Chondrocyte (in vitro differentiated cells): Measurements from ENCODE around the gene CSNK2A1. TPM values are rescaled to one million over a fixed set of nuclear protein-coding genes. Genes with fewer than 3 reads are reported as not detected.

Source experiments
- DNase-seq: peaks from one replicate; pipeline ENCODE4 v3.0.0; 2021; ENCODE audit warnings: mixed read lengths, low spot score
- H3K27ac Mint-ChIP-seq: one replicate; pipeline ENCODE4 v1.8.0; 2021; ENCODE audit warnings: mild to moderate bottlenecking, moderate library complexity, mixed read lengths; ENCODE audit not compliant: unreplicated experiment
- H3K27me3 Mint-ChIP-seq: 2 replicates; pipeline ENCODE4 v1.8.0; 2021; ENCODE audit warnings: low read depth, mixed read lengths
- H3K36me3 Mint-ChIP-seq: 2 replicates; pipeline ENCODE4 v1.8.0; 2021; ENCODE audit warnings: low read depth, mixed read lengths
- H3K4me1 Mint-ChIP-seq: 2 replicates; pipeline ENCODE4 v1.8.0; 2021; ENCODE audit warnings: low read depth, mild to moderate bottlenecking, mixed read lengths
- H3K4me3 Mint-ChIP-seq: one replicate; pipeline ENCODE4 v1.8.0; 2021; ENCODE audit warnings: mild to moderate bottlenecking, moderate library complexity, mixed read lengths; ENCODE audit not compliant: unreplicated experiment
- H3K9me3 Mint-ChIP-seq: 2 replicates; pipeline ENCODE4 v1.8.0; 2021; ENCODE audit warnings: low read depth, mixed read lengths
- total RNA-seq: library from RNA; stranded (reverse); gene quantifications from 3 replicates; pipeline ENCODE4 v1.2.1, GENCODE V29; 2021
- TF ChIP-seq, protein P1 (sequence below): fragments of 200-600 bp; sonication (generic); IDR thresholded peaks from 2 replicates; pipeline ENCODE4 v1.5.0; 2021; ENCODE audit warnings: antibody characterized with exemption, mild to moderate bottlenecking, moderate library complexity

CSNK2A1 gene
- total RNA-seq, 1 donor from 2014 or later, result 122 TPM

- peaks cover 10% of the 10 kb centered on the region for H3K36me3 Mint-ChIP-seq
- no peaks in the 10 kb centered on the region for H3K27me3 Mint-ChIP-seq
- H3K4me1 Mint-ChIP-seq, result peaks cover 1% of the 10 kb centered on the region
- no peak overlapping the region for H3K4me3 Mint-ChIP-seq
- peaks cover 8% of the 10 kb centered on the region for H3K9me3 Mint-ChIP-seq
- no peak for DNase-seq
- H3K27ac Mint-ChIP-seq, result no peak overlapping the region
- TF ChIP-seq, protein P1, sequence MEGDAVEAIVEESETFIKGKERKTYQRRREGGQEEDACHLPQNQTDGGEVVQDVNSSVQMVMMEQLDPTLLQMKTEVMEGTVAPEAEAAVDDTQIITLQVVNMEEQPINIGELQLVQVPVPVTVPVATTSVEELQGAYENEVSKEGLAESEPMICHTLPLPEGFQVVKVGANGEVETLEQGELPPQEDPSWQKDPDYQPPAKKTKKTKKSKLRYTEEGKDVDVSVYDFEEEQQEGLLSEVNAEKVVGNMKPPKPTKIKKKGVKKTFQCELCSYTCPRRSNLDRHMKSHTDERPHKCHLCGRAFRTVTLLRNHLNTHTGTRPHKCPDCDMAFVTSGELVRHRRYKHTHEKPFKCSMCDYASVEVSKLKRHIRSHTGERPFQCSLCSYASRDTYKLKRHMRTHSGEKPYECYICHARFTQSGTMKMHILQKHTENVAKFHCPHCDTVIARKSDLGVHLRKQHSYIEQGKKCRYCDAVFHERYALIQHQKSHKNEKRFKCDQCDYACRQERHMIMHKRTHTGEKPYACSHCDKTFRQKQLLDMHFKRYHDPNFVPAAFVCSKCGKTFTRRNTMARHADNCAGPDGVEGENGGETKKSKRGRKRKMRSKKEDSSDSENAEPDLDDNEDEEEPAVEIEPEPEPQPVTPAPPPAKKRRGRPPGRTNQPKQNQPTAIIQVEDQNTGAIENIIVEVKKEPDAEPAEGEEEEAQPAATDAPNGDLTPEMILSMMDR, result no peak
These were observed 70.7 kb downstream of the CSNK2A1 start for GRCh38 chr20:472889-473292.

GRCh38 chr20:472137-472846 is 71.3 kb downstream of the CSNK2A1 start:
- Mint-ChIP-seq H3K9me3 (peaks cover 10% of the 10 kb centered on the region), H3K36me3 (peaks cover 7% of the 10 kb centered on the region)

GRCh38 chr20:469746-470490 is 73.7 kb downstream of the CSNK2A1 start:
- Mint-ChIP-seq H3K36me3 (peaks cover 7% of the 10 kb centered on the region), H3K27me3 (no peaks in the 10 kb centered on the region), H3K4me3 (no peak overlapping the region), H3K27ac (no peak overlapping the region), H3K9me3 (peaks cover 11% of the 10 kb centered on the region), H3K4me1 (no peaks in the 10 kb centered on the region)
- DNase-seq, result no peak
- TF ChIP-seq, protein P1, result no peak

More at GRCh38 chr20:472137-472846, 71.3 kb downstream of the CSNK2A1 start:
- no peaks in the 10 kb centered on the region for H3K4me1 Mint-ChIP-seq
- H3K27me3 Mint-ChIP-seq, result no peaks in the 10 kb centered on the region
- H3K4me3 Mint-ChIP-seq, result no peak overlapping the region
- TF ChIP-seq, protein P1, result no peak
- DNase-seq, result no peak
- H3K27ac Mint-ChIP-seq, result no peak overlapping the region

GRCh38 chr20:467755-468154 is 75.8 kb downstream of the CSNK2A1 start:
- DNase-seq, result no peak
- peaks cover 5% of the 10 kb centered on the region for H3K4me1 Mint-ChIP-seq
- no peak overlapping the region for H3K27ac Mint-ChIP-seq
- TF ChIP-seq, protein P1, result no peak
- H3K27me3 Mint-ChIP-seq, result no peaks in the 10 kb centered on the region
- H3K4me3 Mint-ChIP-seq, result no peak overlapping the region
- peaks cover 11% of the 10 kb centered on the region for H3K9me3 Mint-ChIP-seq
- H3K36me3 Mint-ChIP-seq, result peaks cover 2% of the 10 kb centered on the region

DNA sequence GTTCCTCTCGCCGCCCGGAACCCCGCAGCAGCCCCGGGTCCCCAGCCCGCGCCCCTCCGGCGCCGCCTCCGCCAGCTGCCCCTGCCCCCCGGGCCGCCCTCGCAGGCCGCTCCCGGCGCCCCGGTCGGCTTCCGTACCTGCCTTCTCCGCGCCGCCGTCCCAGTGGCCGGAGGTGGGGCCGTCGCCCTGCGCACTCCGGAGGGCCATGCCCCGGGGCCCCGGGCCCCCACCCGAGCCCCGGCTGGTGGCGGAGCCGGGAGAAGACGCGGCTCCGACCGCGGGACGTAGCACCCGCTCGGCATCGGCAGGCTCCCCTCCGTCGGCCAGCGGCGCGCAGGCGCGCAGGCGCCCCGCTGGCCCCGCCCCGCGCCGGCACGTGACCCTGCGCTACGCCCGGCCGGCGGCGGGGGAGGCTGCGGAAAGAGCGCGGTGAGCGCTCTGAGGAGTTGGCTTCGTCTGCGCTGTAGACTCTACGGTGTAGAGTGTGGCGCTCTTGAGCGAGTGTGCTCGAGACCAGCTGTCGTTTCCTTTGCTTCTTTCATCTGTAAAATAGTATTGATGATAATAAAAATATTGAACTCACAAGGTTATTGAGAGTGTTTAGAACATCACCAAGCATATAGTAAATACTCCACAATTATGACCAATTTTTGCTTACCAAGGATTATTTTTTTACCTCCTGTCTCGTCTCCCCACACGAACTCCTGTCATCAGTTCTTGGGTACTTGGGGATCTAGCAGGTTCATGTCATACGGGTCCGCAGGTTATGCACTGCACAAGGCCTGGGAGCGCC is 81.2 kb downstream of the CSNK2A1 start, which contains the start of gene TBC1D20:
Gene TBC1D20 (minus strand): TSS at position 335 of the 793 bp plus-strand sequence. CDS start 128 bp downstream, at position 207.
- Mint-ChIP-seq H3K4me3 (peak within 1 kb of the TSS; percentile 95), H3K4me1 (peaks cover 40% of the 10 kb centered on the region), H3K36me3 (peaks cover 1% of the 10 kb centered on the region), H3K27me3 (no peaks in the 10 kb centered on the region), H3K27ac (peak within 1 kb of the TSS; percentile 97), H3K9me3 (peaks cover 2% of the 10 kb centered on the region)
- TF ChIP-seq, protein P1, result peak; percentile 62
- DNase-seq, result no peak
